GM12875 (cell line): ENCODE measurements around the gene SORBS1.

Source experiments
- H3K4me3 ChIP-seq: one replicate; pipeline ENCODE4 v1.5.1; 2011; ENCODE audit warnings: low read depth, low read length, control low read depth
- TF ChIP-seq, protein P1 (sequence below): IDR thresholded peaks from 2 replicates; pipeline ENCODE4 v1.5.1; 2011; ENCODE audit warnings: low read depth, mild to moderate bottlenecking, control low read depth, inconsistent platforms, low read length, moderate library complexity, borderline replicate concordance; ENCODE audit not compliant: insufficient read depth

The SORBS1 gene

DNA sequence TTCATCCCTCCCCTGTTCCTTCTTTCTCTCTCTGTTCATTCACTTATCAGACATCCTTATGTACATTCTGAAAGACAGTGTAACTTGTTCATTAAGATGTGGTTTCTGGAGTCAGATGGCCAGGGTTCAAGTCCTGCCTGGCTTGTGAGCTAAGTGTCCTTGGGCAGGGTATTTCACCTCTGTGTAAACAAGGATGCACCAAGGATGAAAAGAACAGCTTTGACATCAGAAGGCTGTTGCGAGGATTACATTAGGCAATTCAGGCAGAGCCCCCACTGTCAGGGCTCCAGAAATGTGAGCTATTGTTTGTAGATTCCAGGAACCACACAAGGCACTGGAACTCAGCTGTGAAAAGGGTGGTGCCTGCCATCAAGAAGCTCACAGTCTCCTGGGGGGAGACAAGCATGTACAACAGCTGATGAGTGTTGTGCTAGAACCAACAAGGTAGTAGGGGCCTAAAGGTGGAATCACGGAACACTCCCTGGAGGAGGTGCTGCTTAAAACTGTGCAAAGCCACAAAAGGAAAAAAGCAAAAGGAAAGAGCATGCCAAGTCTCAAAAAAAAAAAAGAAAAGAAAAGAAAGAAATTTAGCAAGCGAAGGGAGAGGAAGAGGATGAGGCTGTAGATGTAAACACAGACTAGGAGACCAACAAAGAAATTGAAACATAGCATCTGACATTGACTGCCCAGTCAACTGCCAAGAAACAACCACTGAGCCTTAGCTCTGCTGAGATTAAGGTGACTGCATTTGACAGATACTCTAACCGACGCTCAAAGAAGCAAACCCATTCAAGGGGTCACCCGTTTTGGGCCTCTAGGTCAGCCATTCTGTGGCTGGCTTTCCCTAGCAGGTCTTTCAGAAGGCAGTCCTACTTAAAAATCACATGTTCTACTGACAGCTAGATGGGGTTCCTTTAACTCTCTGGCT, 282.8 kb downstream of the SORBS1 start:
- TF ChIP-seq, protein P1, sequence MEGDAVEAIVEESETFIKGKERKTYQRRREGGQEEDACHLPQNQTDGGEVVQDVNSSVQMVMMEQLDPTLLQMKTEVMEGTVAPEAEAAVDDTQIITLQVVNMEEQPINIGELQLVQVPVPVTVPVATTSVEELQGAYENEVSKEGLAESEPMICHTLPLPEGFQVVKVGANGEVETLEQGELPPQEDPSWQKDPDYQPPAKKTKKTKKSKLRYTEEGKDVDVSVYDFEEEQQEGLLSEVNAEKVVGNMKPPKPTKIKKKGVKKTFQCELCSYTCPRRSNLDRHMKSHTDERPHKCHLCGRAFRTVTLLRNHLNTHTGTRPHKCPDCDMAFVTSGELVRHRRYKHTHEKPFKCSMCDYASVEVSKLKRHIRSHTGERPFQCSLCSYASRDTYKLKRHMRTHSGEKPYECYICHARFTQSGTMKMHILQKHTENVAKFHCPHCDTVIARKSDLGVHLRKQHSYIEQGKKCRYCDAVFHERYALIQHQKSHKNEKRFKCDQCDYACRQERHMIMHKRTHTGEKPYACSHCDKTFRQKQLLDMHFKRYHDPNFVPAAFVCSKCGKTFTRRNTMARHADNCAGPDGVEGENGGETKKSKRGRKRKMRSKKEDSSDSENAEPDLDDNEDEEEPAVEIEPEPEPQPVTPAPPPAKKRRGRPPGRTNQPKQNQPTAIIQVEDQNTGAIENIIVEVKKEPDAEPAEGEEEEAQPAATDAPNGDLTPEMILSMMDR: no peak
- H3K4me3 ChIP-seq: no peak overlapping the region

DNA sequence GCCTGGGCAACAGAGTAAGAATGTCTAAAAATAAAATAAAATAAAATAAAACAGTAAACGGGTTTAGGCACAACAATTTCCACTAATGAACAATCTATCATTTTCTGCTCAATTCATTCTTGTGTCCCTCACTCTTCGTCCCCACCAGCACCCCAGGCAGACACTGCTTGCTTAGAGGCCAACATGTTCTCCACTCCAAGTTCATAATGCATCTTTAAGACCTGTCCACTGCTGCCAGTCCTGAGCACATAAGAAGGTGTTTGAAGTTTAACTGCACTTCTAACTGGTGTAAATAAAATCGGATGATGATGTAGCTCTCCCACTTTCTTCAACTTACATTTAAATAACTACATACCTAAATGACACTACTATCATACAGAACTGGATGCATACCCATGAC, 283.6 kb downstream of the SORBS1 start:
- H3K4me3 ChIP-seq: no peak overlapping the region
- TF ChIP-seq, protein P1: no peak

GRCh38 chr10:95277201-95277570, 284.0 kb downstream of the SORBS1 start:
- H3K4me3 ChIP-seq: no peak overlapping the region
- TF ChIP-seq, protein P1: no peak

GRCh38 chr10:95276367-95277200, 284.6 kb downstream of the SORBS1 start:
- no peak overlapping the region for H3K4me3 ChIP-seq
- TF ChIP-seq, protein P1: no peak

GRCh38 chr10:95275726-95276366, 285.3 kb downstream of the SORBS1 start:
- TF ChIP-seq, protein P1: no peak
- H3K4me3 ChIP-seq: no peak overlapping the region

- TF ChIP-seq, protein P1: no peak
- no peak overlapping the region for H3K4me3 ChIP-seq
Observed at GRCh38 chr10:95273393-95274312, 287.5 kb downstream of the SORBS1 start.
